SU-DHL-6 (cell line): Measurements from ENCODE around the gene TNFRSF21.

Experiments used
- H2AFZ ChIP-seq: fragments of 200-600 bp; sonication (generic); 2 replicates; pipeline ENCODE4 v1.6.1; 2014; ENCODE audit warnings: low read depth, mild to moderate bottlenecking, moderate library complexity, mixed read lengths, antibody characterized with exemption, low read length; ENCODE audit not compliant: severe bottlenecking
- H3F3A ChIP-seq: fragments of 200-600 bp; shearing (Covaris generic); 2 replicates; pipeline ENCODE4 v1.6.0; 2016; ENCODE audit warnings: antibody characterized with exemption, mild to moderate bottlenecking; ENCODE audit not compliant: insufficient read depth
- H3K27ac ChIP-seq: fragments of 200-600 bp; sonication (generic); 2 replicates; pipeline ENCODE4 v1.5.1; 2016; ENCODE audit warnings: low read depth, mild to moderate bottlenecking, low read length, moderate library complexity, mixed read lengths
- H3K27me3 ChIP-seq: fragments of 200-600 bp; sonication (generic), shearing (Covaris generic); 2 replicates; pipeline ENCODE4 v1.6.0; 2014; ENCODE audit warnings: mild to moderate bottlenecking, low read length
- H3K36me3 ChIP-seq: fragments of 200-600 bp; sonication (generic); 2 replicates; pipeline ENCODE4 v1.6.1; 2014; ENCODE audit warnings: mild to moderate bottlenecking, low read length, mixed read lengths
- H3K4me2 ChIP-seq: fragments of 300-600, 200-600 bp; shearing (Covaris generic), sonication (generic); 2 replicates; pipeline ENCODE4 v1.6.0; 2014; ENCODE audit warnings: low read length, low read depth, mild to moderate bottlenecking; ENCODE audit not compliant: poor library complexity, severe bottlenecking
- H3K4me3 ChIP-seq: fragments of 200-600 bp; sonication (generic); 2 replicates; pipeline ENCODE4 v1.5.1; 2014; ENCODE audit warnings: antibody characterized with exemption, low read length, mild to moderate bottlenecking, mixed read lengths; ENCODE audit not compliant: insufficient read depth, poor library complexity, severe bottlenecking
- H3K79me2 ChIP-seq: fragments of 200-600 bp; sonication (generic); 2 replicates; pipeline ENCODE4 v1.6.1; 2014; ENCODE audit warnings: mild to moderate bottlenecking, low read length, moderate library complexity; ENCODE audit not compliant: insufficient read depth
- H3K9ac ChIP-seq: fragments of 200-600 bp; sonication (generic); 2 replicates; pipeline ENCODE4 v1.7.0; 2014; ENCODE audit warnings: mild to moderate bottlenecking, low read length
- H3K9me2 ChIP-seq: fragments of 200-600 bp; sonication (generic); replicated peaks from 2 replicates; pipeline ENCODE4 v1.6.1; 2014; ENCODE audit warnings: low read length; ENCODE audit not compliant: insufficient read depth
- H3K9me3 ChIP-seq: fragments of 200-600 bp; sonication (generic); 2 replicates; pipeline ENCODE4 v1.6.1; 2014; ENCODE audit warnings: low read length, mixed read lengths; ENCODE audit not compliant: insufficient read depth
- H4K20me1 ChIP-seq: fragments of 200-600 bp; sonication (generic); 2 replicates; pipeline ENCODE4 v1.6.1; 2014; ENCODE audit warnings: low read depth, mild to moderate bottlenecking, antibody characterized with exemption, low read length, moderate library complexity, mixed read lengths
- CTCF ChIP-seq: fragments of 200-600 bp; sonication (generic); IDR thresholded peaks from one replicate; pipeline ENCODE4 v1.5.1; 2017; ENCODE audit warnings: antibody characterized with exemption, mild to moderate bottlenecking, low read length, moderate library complexity; ENCODE audit not compliant: insufficient read depth, poor library complexity, severe bottlenecking
- EZH2phosphoT487 ChIP-seq: fragments of 200-600 bp; sonication (generic), shearing (Covaris generic); conservative IDR thresholded peaks from 2 replicates; pipeline ENCODE4 v1.6.1; 2018; ENCODE audit warnings: mild to moderate bottlenecking, antibody characterized with exemption, low read length, moderate library complexity, mixed read lengths

TNFRSF21 gene

GRCh38 chr6:47310131-47310480, 401 bp upstream of the TNFRSF21 start:
- Histone ChIP-seq H3K4me3 (no peak overlapping the region), H3K9ac (no peak overlapping the region), H3K4me2 (peak overlapping the region; percentile 60), H3K9me2 (no peaks in the 10 kb centered on the region), H3K9me3 (no peaks in the 10 kb centered on the region), H3K27me3 (no peaks in the 10 kb centered on the region), H3F3A (no peaks in the 10 kb centered on the region), H3K79me2 (no peaks in the 10 kb centered on the region), H4K20me1 (no peaks in the 10 kb centered on the region), H2AFZ (no peak overlapping the region), H3K36me3 (no peaks in the 10 kb centered on the region), H3K27ac (no peak overlapping the region)
- TF ChIP-seq EZH2phosphoT487, result no peak
- TF ChIP-seq CTCF, result no peak

- Histone ChIP-seq H3K36me3 (no peaks in the 10 kb centered on the region), H3K4me3 (peak overlapping the region; percentile 57), H3K79me2 (no peaks in the 10 kb centered on the region), H3K27ac (no peak overlapping the region), H3K27me3 (no peaks in the 10 kb centered on the region), H3K9me3 (no peaks in the 10 kb centered on the region), H4K20me1 (no peaks in the 10 kb centered on the region), H2AFZ (peak overlapping the region; percentile 84), H3F3A (no peaks in the 10 kb centered on the region), H3K9me2 (no peaks in the 10 kb centered on the region), H3K4me2 (peak overlapping the region; percentile 60), H3K9ac (peak overlapping the region; percentile 46)
- TF ChIP-seq EZH2phosphoT487 (no peak), CTCF (no peak)
These were observed 984 bp downstream of the TNFRSF21 start for GRCh38 chr6:47308552-47309290.

GRCh38 chr6:47308198-47308517, 1.5 kb downstream of the TNFRSF21 start:
- Histone ChIP-seq H4K20me1 (no peaks in the 10 kb centered on the region), H2AFZ (no peak overlapping the region), H3K27ac (no peak overlapping the region), H3K9me2 (no peaks in the 10 kb centered on the region), H3K4me2 (no peak overlapping the region), H3K4me3 (no peak overlapping the region), H3K9ac (no peak overlapping the region), H3K9me3 (no peaks in the 10 kb centered on the region), H3K79me2 (no peaks in the 10 kb centered on the region), H3K27me3 (no peaks in the 10 kb centered on the region), H3K36me3 (no peaks in the 10 kb centered on the region), H3F3A (no peaks in the 10 kb centered on the region)
- TF ChIP-seq CTCF (no peak), EZH2phosphoT487 (no peak)
